ENCODE data around the gene GPR21.
A peak's percentile ranks its signal among the peaks of the same experiment; 100 is the strongest.

The GPR21 gene

DNA sequence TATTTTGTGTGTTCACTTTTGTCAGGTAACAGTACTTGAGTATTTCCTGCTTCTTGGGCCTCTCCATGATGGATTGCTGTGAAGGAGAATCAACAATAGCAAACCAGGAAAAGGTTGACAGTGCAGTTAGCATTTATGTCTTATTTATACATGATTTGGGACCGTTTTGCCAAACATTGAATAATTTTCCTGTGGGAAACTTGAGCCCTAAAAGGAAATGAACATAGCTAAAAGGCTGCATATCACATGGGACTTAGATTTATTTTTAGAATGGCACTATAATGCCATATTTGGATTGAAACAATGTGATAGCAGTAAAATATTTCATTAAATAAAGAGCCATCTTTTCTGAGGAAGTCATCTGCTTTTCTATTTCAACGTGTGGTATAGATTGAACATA, 15.3 kb downstream of the GPR21 start:
- peak; percentile 71 for DNase-seq (ENCODE audit: low read depth)

GRCh38 chr9:123049589-123050222, 16.2 kb downstream of the GPR21 start:
- no peak overlapping the region for H3K4me3 ChIP-seq (replicated peaks; ENCODE audit: low read depth, low read length)
- DNase-seq (ENCODE audit: low read depth): peak; percentile 84
- TF ChIP-seq CTCF (IDR thresholded peaks at IDR 0.05; ENCODE audit: low read length, missing control alignments): no peak

More for the DNA sequence above, 15.3 kb downstream of the GPR21 start:
- TF ChIP-seq CTCF (IDR thresholded peaks at IDR 0.05; ENCODE audit: low read length, missing control alignments): no peak
- H3K4me3 ChIP-seq (replicated peaks; ENCODE audit: low read depth, low read length): no peak overlapping the region

DNA sequence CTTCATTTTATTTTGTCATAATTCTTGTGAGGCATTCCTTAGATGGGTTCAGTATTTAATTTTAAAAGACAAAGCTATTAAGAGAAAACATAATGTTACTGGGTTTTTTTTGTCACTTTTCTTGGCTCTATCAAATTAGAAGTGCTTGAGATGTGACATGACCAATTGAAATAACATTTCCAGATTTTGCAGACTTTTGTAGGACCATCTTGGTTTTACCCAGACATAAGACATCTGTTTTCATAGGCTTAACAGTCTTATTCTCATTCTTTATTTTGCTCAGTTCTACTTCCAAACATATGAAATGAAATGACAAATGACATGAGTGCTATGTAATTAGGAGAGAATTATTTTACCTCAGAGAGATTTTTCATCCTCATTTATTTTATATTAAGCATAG, 19.6 kb downstream of the GPR21 start:
- DNase-seq (ENCODE audit: low read depth): no peak
- no peak for TF ChIP-seq CTCF (IDR thresholded peaks at IDR 0.05; ENCODE audit: low read length, missing control alignments)
- H3K4me3 ChIP-seq (replicated peaks; ENCODE audit: low read depth, low read length): no peak overlapping the region

DNA sequence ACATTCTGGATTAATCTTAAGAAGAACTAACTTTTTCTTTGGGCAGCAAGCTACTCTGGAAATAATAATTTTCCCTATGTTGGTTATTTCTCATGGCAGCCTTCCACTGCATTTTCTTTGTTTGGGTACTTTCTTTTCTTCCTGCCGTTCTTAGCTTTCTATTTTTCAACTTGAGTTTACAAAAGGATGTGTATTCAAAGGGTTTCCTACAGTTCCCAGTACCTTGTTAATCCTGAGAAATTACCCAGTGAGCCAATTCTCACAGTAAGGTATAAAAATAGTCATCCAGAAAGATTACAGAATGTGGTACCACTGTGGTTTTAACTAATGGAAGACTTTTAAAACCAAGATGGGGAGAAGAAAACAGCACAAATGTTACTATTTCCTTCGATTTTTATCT, 20.2 kb downstream of the GPR21 start:
- no peak for TF ChIP-seq CTCF (IDR thresholded peaks at IDR 0.05; ENCODE audit: low read length, missing control alignments)
- H3K4me3 ChIP-seq (replicated peaks; ENCODE audit: low read depth, low read length): no peak overlapping the region
- DNase-seq (ENCODE audit: low read depth): no peak

DNA sequence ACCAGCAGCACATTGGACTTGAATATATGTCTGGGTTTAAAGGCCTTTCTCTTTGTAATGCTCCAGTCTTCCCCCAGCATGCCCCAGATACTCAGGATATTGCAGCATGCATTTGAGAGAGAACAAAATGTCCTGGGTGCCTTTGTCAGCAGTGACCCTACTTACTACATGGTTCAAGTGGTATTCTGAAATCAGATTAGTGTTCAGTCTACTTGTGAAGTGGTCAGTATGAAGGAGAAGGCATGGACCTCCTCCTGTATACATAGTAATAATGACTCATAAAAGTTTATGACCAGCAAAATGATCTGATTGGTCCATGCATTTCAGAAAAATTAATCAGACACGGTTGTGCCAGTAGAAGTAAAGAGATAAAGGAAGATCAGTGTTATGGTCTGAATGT, 25.4 kb downstream of the GPR21 start:
- DNase-seq (ENCODE audit: low read depth): peak; percentile 92
- no peak overlapping the region for H3K4me3 ChIP-seq (replicated peaks; ENCODE audit: low read depth, low read length)
- TF ChIP-seq CTCF (IDR thresholded peaks at IDR 0.05; ENCODE audit: low read length, missing control alignments): no peak

- no peak overlapping the region for H3K4me3 ChIP-seq (replicated peaks; ENCODE audit: low read depth, low read length)
- no peak for TF ChIP-seq CTCF (IDR thresholded peaks at IDR 0.05; ENCODE audit: low read length, missing control alignments)
- DNase-seq (ENCODE audit: low read depth): no peak
Measured at GRCh38 chr9:123059472-123060220, 26.2 kb downstream of the GPR21 start.

Measured in fibroblast of pulmonary artery (primary cell).